ENCODE data around the gene GAS7. TPM values are rescaled to one million over a fixed set of nuclear protein-coding genes. Genes with fewer than 3 reads are reported as not detected.

The GAS7 gene
- total and polyA plus RNA-seq, 3 donors from 2014 or later, result 70.2 to 184 (median 152) TPM

DNA sequence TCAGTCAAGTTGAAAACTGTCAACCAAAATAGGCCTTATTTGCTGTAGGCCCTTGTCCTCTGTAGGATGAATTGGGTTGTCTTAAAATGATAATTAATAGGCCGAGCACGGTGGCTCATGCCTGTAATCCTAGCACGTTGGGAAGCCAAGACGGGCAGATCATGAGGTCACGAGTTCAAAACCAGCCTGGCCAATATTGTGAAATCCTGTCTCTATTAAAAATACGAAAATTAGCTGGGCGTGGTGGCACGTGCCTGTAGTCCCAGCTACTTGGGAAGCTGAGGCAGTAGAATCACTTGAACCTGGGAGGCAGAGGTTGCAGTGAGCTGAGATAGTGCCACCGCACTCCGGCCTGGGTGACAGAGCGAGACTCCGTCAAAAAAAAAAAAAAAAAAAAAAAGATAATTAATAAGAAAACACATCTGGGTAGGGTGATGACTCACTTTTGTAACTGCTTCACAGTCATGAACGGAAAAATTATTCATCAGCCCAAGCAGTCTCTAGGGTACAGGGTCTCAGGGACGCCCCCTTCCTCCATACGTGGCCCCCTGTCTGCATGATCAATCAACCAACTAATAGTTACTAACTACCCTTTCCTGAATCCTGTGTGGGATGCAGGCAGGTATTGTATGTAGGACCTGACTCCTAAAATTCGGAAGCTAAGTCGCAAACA, 156.4 kb downstream of the GAS7 start:
- Histone ChIP-seq H3K36me3 (ENCODE audit: low read depth, missing control alignments) (no peaks in the 10 kb centered on the region), H3K27me3 (no peaks in the 10 kb centered on the region), H3K4me3 (no peak overlapping the region), H3K9me3 (no peaks in the 10 kb centered on the region), H3K4me1 (peaks cover 14% of the 10 kb centered on the region), H3K27ac (peak overlapping the region; percentile 55 to 58)
- WGBS, 2 donors, result 74 to 76% methylated on average over 17 of the region's 17 CpGs
- no peak for DNase-seq
- intact Hi-C loops (cut with DNase I; ENCODE audit: low total_unique reads), result no loop called here
- TF ChIP-seq, protein P1, sequence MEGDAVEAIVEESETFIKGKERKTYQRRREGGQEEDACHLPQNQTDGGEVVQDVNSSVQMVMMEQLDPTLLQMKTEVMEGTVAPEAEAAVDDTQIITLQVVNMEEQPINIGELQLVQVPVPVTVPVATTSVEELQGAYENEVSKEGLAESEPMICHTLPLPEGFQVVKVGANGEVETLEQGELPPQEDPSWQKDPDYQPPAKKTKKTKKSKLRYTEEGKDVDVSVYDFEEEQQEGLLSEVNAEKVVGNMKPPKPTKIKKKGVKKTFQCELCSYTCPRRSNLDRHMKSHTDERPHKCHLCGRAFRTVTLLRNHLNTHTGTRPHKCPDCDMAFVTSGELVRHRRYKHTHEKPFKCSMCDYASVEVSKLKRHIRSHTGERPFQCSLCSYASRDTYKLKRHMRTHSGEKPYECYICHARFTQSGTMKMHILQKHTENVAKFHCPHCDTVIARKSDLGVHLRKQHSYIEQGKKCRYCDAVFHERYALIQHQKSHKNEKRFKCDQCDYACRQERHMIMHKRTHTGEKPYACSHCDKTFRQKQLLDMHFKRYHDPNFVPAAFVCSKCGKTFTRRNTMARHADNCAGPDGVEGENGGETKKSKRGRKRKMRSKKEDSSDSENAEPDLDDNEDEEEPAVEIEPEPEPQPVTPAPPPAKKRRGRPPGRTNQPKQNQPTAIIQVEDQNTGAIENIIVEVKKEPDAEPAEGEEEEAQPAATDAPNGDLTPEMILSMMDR (IDR thresholded peaks at IDR 0.05), result no peak
- TF ChIP-seq POLR2A (IDR thresholded peaks at IDR 0.05), result no peak

DNA sequence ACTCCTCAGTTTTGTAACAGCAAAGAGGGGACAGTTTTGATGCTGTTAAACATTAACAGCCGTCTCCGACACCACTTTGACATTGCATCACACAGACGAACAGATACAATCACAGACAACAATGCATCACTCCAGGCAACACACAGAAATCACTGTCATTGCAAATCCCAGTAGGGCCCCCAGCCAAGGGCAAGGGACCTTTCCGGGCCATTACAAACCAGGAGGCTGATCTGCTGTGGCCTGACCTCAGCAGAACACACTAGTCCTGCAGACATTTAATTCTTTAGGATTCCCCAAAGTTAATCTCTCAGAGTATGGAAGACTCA, 157.2 kb downstream of the GAS7 start:
- peaks cover 22% of the 10 kb centered on the region for H3K4me1 ChIP-seq
- H3K9me3 ChIP-seq, result no peaks in the 10 kb centered on the region
- TF ChIP-seq POLR2A (IDR thresholded peaks at IDR 0.05), result no peak
- TF ChIP-seq, protein P1 (IDR thresholded peaks at IDR 0.05), result no peak
- intact Hi-C loops (cut with DNase I; ENCODE audit: low total_unique reads), result no loop called here
- H3K27me3 ChIP-seq, result no peaks in the 10 kb centered on the region
- no peaks in the 10 kb centered on the region for H3K36me3 ChIP-seq (ENCODE audit: low read depth, missing control alignments)
- WGBS, 2 donors, result 70 to 74% methylated on average over 4 of the region's 4 CpGs
- no peak for DNase-seq
- peak overlapping the region in 1 of 2 donors; percentile 58 for H3K27ac ChIP-seq
- H3K4me3 ChIP-seq, result no peak overlapping the region

DNA sequence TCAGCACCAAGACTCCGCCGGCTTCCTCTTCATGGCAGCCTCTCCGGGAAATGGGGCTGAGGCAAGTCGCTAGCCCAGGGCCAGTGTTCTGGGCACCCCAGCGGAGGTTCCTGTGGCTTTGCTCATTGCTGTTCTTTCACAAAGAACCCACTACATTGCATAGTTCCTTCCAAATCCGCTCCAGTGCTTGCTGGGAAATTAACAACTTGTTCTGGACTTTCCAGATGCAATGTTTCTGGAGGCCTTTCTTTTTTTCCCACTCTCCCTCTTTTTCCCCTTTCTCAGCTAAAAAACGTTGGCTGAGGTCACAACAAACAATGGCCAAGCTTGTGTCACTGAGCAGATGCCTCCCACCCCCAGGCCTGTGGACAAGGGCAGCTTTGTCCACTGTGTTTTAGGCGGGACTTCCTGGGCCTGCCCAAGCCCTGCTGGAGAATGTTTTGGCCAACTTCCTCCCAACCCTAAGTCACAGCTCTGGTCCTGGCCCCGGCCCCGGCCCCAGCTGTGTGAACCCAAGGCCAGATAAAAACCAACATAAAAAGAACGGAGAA, 161.8 kb downstream of the GAS7 start:
- H3K4me3 ChIP-seq, result peak overlapping the region; percentile 7 to 42
- no peaks in the 10 kb centered on the region for H3K27me3 ChIP-seq
- peak; percentile 85 for DNase-seq
- 40 to 59% methylated on average over 11 of the region's 11 CpGs for WGBS, 2 donors
- intact Hi-C loops (cut with DNase I; ENCODE audit: low total_unique reads), result no loop called here
- no peaks in the 10 kb centered on the region for H3K36me3 ChIP-seq (ENCODE audit: low read depth, missing control alignments)
- TF ChIP-seq, protein P1 (IDR thresholded peaks at IDR 0.05), result no peak
- no peak for TF ChIP-seq POLR2A (IDR thresholded peaks at IDR 0.05)
- peaks cover 31% of the 10 kb centered on the region for H3K4me1 ChIP-seq
- H3K27ac ChIP-seq, result peak overlapping the region; percentile 53 to 82
- H3K9me3 ChIP-seq, result no peaks in the 10 kb centered on the region

DNA sequence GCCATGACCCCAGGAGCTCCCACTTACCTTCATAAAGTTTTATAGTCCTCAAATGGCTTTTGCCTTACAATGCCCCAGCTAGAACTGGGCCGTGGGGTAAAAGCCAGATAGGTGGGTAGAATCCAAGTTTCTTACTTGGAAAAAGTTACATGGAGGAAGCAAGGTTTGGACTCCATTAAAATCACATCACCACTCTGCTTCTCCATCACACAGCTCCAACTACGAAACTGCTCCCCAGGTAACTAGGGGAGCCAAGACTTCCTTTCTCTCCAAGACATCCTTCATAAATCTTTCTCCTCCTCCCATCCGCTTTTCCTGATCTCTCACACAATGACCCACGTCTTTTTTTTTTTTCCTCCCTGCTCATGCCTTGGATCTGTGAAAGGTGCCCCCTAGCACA, 162.5 kb downstream of the GAS7 start:
- peaks cover 26% of the 10 kb centered on the region for H3K4me1 ChIP-seq
- no peaks in the 10 kb centered on the region for H3K36me3 ChIP-seq (ENCODE audit: low read depth, missing control alignments)
- intact Hi-C loops (cut with DNase I; ENCODE audit: low total_unique reads), result no loop called here
- H3K4me3 ChIP-seq, result peak overlapping the region; percentile 7 to 42
- no peaks in the 10 kb centered on the region for H3K27me3 ChIP-seq
- WGBS, 2 donors, result 56 to 61% methylated on average over 4 of the region's 4 CpGs
- TF ChIP-seq, protein P1 (IDR thresholded peaks at IDR 0.05), result no peak
- TF ChIP-seq POLR2A (IDR thresholded peaks at IDR 0.05), result no peak
- H3K27ac ChIP-seq, result peak overlapping the region; percentile 53 to 82
- no peak for DNase-seq
- H3K9me3 ChIP-seq, result no peaks in the 10 kb centered on the region
